Measurements from ENCODE around the gene SHLD1.
A peak's percentile ranks its signal among the peaks of the same experiment; 100 is the strongest.
"Not testable (repeated sequence)": the region's sequence is repeated elsewhere in the genome, so short reads cannot be mapped to it uniquely, and the experiment has no call there.

The SHLD1 gene

GRCh38 chr20:5779071-5779900 lies 29.1 kb downstream of the SHLD1 start:
- H2BK12ac ChIP-seq (ENCODE audit: low read length in 2 of 2): no peak overlapping the region
- no peak overlapping the region for H2BK5ac ChIP-seq (ENCODE audit: low read depth, low read length, poor library complexity, severe bottlenecking)
- H3K23ac ChIP-seq (ENCODE audit: low read length in 2 of 2): no peak overlapping the region
- no peak overlapping the region for H3K4me2 ChIP-seq (ENCODE audit: low read length, poor library complexity, severe bottlenecking)
- H3K4ac ChIP-seq (ENCODE audit: low read depth in 1 of 2, low read length in 2 of 2): no peak overlapping the region
- no peak overlapping the region for H3K27ac ChIP-seq (ENCODE audit: low read length, poor library complexity, severe bottlenecking)
- no peaks in the 10 kb centered on the region for H3K27me3 ChIP-seq (ENCODE audit: control insufficient read depth in 1 of 2, insufficient read depth in 1 of 2, low read length in 2 of 2)
- H3K14ac ChIP-seq (ENCODE audit: low read length in 2 of 2): no peak overlapping the region
- H3K18ac ChIP-seq (ENCODE audit: low read depth in 1 of 2, low read length in 2 of 2): no peak overlapping the region
- H3K9me3 ChIP-seq (ENCODE audit: control insufficient read depth, low read length): no peaks in the 10 kb centered on the region
- H4K91ac ChIP-seq (ENCODE audit: low read length): no peak overlapping the region
- H2AK5ac ChIP-seq (ENCODE audit: low read length, severe bottlenecking): no peak overlapping the region
- H3K4me1 ChIP-seq (ENCODE audit: control insufficient read depth, insufficient read depth, low read depth, low read length): peaks cover 2% of the 10 kb centered on the region
- peak; percentile 64 for DNase-seq
- H4K8ac ChIP-seq (ENCODE audit: low read length): no peak overlapping the region
- no peaks in the 10 kb centered on the region for H3K36me3 ChIP-seq (ENCODE audit: control insufficient read depth in 1 of 2, insufficient read depth in 2 of 2, low read depth in 1 of 2, low read length in 2 of 2)
- H2BK120ac ChIP-seq (ENCODE audit: low read depth, low read length): no peak overlapping the region
- no peak overlapping the region for H3K9ac ChIP-seq (ENCODE audit: low read length)
- no peak overlapping the region for H2BK15ac ChIP-seq (ENCODE audit: low read depth, poor library complexity, severe bottlenecking)
- no peaks in the 10 kb centered on the region for H3K79me1 ChIP-seq (replicated peaks; ENCODE audit: low read length, poor library complexity, severe bottlenecking)
- WGBS: 98% methylated on average over 3 of the region's 3 CpGs
- H2AFZ ChIP-seq (ENCODE audit: low read depth, low read length): no peak overlapping the region
- H3K4me3 ChIP-seq (ENCODE audit: insufficient read depth in 1 of 2, low read depth in 1 of 2, low read length in 2 of 2): no peak overlapping the region

- Histone ChIP-seq H4K8ac (ENCODE audit: low read length) (no peak overlapping the region), H3K4me1 (ENCODE audit: control insufficient read depth, insufficient read depth, low read depth, low read length) (peaks cover 2% of the 10 kb centered on the region), H3K27ac (ENCODE audit: low read length, poor library complexity, severe bottlenecking) (no peak overlapping the region), H3K27me3 (ENCODE audit: control insufficient read depth in 1 of 2, insufficient read depth in 1 of 2, low read length in 2 of 2) (no peaks in the 10 kb centered on the region), H3K36me3 (ENCODE audit: control insufficient read depth in 1 of 2, insufficient read depth in 2 of 2, low read depth in 1 of 2, low read length in 2 of 2) (no peaks in the 10 kb centered on the region), H2BK120ac (ENCODE audit: low read depth, low read length) (no peak overlapping the region), H3K9me3 (ENCODE audit: control insufficient read depth, low read length) (no peaks in the 10 kb centered on the region), H4K91ac (ENCODE audit: low read length) (no peak overlapping the region), H2BK5ac (ENCODE audit: low read depth, low read length, poor library complexity, severe bottlenecking) (no peak overlapping the region), H3K9ac (ENCODE audit: low read length) (no peak overlapping the region), H2BK15ac (ENCODE audit: low read depth, poor library complexity, severe bottlenecking) (no peak overlapping the region), H3K14ac (ENCODE audit: low read length in 2 of 2) (no peak overlapping the region), H3K23ac (ENCODE audit: low read length in 2 of 2) (no peak overlapping the region), H3K18ac (ENCODE audit: low read depth in 1 of 2, low read length in 2 of 2) (no peak overlapping the region), H3K4me2 (ENCODE audit: low read length, poor library complexity, severe bottlenecking) (no peak overlapping the region), H3K79me1 (replicated peaks; ENCODE audit: low read length, poor library complexity, severe bottlenecking) (no peaks in the 10 kb centered on the region), H2BK12ac (ENCODE audit: low read length in 2 of 2) (no peak overlapping the region), H2AFZ (ENCODE audit: low read depth, low read length) (no peak overlapping the region), H2AK5ac (ENCODE audit: low read length, severe bottlenecking) (no peak overlapping the region), H3K4ac (ENCODE audit: low read depth in 1 of 2, low read length in 2 of 2) (no peak overlapping the region), H3K4me3 (ENCODE audit: insufficient read depth in 1 of 2, low read depth in 1 of 2, low read length in 2 of 2) (no peak overlapping the region)
- 100% methylated on average over 2 of the region's 2 CpGs for WGBS
- peak; percentile 77 for DNase-seq
Measured at GRCh38 chr20:5780846-5781217, 30.6 kb downstream of the SHLD1 start.

GRCh38 chr20:5781367-5781766 lies 31.2 kb downstream of the SHLD1 start:
- H2BK5ac ChIP-seq (ENCODE audit: low read depth, low read length, poor library complexity, severe bottlenecking); H3K27me3 ChIP-seq (ENCODE audit: control insufficient read depth in 1 of 2, insufficient read depth in 1 of 2, low read length in 2 of 2); H4K91ac ChIP-seq (ENCODE audit: low read length); H2BK12ac ChIP-seq (ENCODE audit: low read length in 2 of 2); H3K4me3 ChIP-seq (ENCODE audit: insufficient read depth in 1 of 2, low read depth in 1 of 2, low read length in 2 of 2); H3K36me3 ChIP-seq (ENCODE audit: control insufficient read depth in 1 of 2, insufficient read depth in 2 of 2, low read depth in 1 of 2, low read length in 2 of 2); H3K79me1 ChIP-seq (replicated peaks; ENCODE audit: low read length, poor library complexity, severe bottlenecking); H3K18ac ChIP-seq (ENCODE audit: low read depth in 1 of 2, low read length in 2 of 2); H4K8ac ChIP-seq (ENCODE audit: low read length); H3K9ac ChIP-seq (ENCODE audit: low read length); H3K9me3 ChIP-seq (ENCODE audit: control insufficient read depth, low read length); H2AK5ac ChIP-seq (ENCODE audit: low read length, severe bottlenecking); H3K27ac ChIP-seq (ENCODE audit: low read length, poor library complexity, severe bottlenecking); DNase-seq; H3K4me1 ChIP-seq (ENCODE audit: control insufficient read depth, insufficient read depth, low read depth, low read length); H3K14ac ChIP-seq (ENCODE audit: low read length in 2 of 2); H2AFZ ChIP-seq (ENCODE audit: low read depth, low read length); H2BK15ac ChIP-seq (ENCODE audit: low read depth, poor library complexity, severe bottlenecking); H2BK120ac ChIP-seq (ENCODE audit: low read depth, low read length); H3K4ac ChIP-seq (ENCODE audit: low read depth in 1 of 2, low read length in 2 of 2); H3K4me2 ChIP-seq (ENCODE audit: low read length, poor library complexity, severe bottlenecking); H3K23ac ChIP-seq (ENCODE audit: low read length in 2 of 2): not testable (repeated sequence)
- 98% methylated on average over 7 of the region's 8 CpGs for WGBS

GRCh38 chr20:5781798-5782750 lies 31.9 kb downstream of the SHLD1 start:
- no peak overlapping the region for H2BK5ac ChIP-seq (ENCODE audit: low read depth, low read length, poor library complexity, severe bottlenecking)
- H3K27me3 ChIP-seq (ENCODE audit: control insufficient read depth in 1 of 2, insufficient read depth in 1 of 2, low read length in 2 of 2): no peaks in the 10 kb centered on the region
- no peak overlapping the region for H3K4me2 ChIP-seq (ENCODE audit: low read length, poor library complexity, severe bottlenecking)
- H3K4me3 ChIP-seq (ENCODE audit: insufficient read depth in 1 of 2, low read depth in 1 of 2, low read length in 2 of 2): no peak overlapping the region
- H3K27ac ChIP-seq (ENCODE audit: low read length, poor library complexity, severe bottlenecking): no peak overlapping the region
- no peak overlapping the region for H4K91ac ChIP-seq (ENCODE audit: low read length)
- no peak overlapping the region for H2BK120ac ChIP-seq (ENCODE audit: low read depth, low read length)
- H3K23ac ChIP-seq (ENCODE audit: low read length in 2 of 2): no peak overlapping the region
- no peak overlapping the region for H2AK5ac ChIP-seq (ENCODE audit: low read length, severe bottlenecking)
- H4K8ac ChIP-seq (ENCODE audit: low read length): no peak overlapping the region
- no peak overlapping the region for H2BK12ac ChIP-seq (ENCODE audit: low read length in 2 of 2)
- H3K4me1 ChIP-seq (ENCODE audit: control insufficient read depth, insufficient read depth, low read depth, low read length): peaks cover 3% of the 10 kb centered on the region
- no peak for DNase-seq
- WGBS: 95% methylated on average over 9 of the region's 11 CpGs
- no peak overlapping the region for H3K14ac ChIP-seq (ENCODE audit: low read length in 2 of 2)
- H3K9me3 ChIP-seq (ENCODE audit: control insufficient read depth, low read length): no peaks in the 10 kb centered on the region
- H3K18ac ChIP-seq (ENCODE audit: low read depth in 1 of 2, low read length in 2 of 2): no peak overlapping the region
- no peak overlapping the region for H3K4ac ChIP-seq (ENCODE audit: low read depth in 1 of 2, low read length in 2 of 2)
- no peak overlapping the region for H2AFZ ChIP-seq (ENCODE audit: low read depth, low read length)
- no peaks in the 10 kb centered on the region for H3K36me3 ChIP-seq (ENCODE audit: control insufficient read depth in 1 of 2, insufficient read depth in 2 of 2, low read depth in 1 of 2, low read length in 2 of 2)
- no peak overlapping the region for H2BK15ac ChIP-seq (ENCODE audit: low read depth, poor library complexity, severe bottlenecking)
- no peaks in the 10 kb centered on the region for H3K79me1 ChIP-seq (replicated peaks; ENCODE audit: low read length, poor library complexity, severe bottlenecking)
- H3K9ac ChIP-seq (ENCODE audit: low read length): no peak overlapping the region

Measured in mesenchymal stem cell (in vitro differentiated cells and primary cell).